ENCODE results near the gene RPL22L1. TPM values are rescaled to one million over a fixed set of nuclear protein-coding genes. Genes with fewer than 3 reads are reported as not detected.
"Not testable (repeated sequence)": the region's sequence is repeated elsewhere in the genome, so short reads cannot be mapped to it uniquely, and the experiment has no call there.

RPL22L1 gene
- total RNA-seq, 1 donor from 2014 or later = 95.6 TPM

DNA sequence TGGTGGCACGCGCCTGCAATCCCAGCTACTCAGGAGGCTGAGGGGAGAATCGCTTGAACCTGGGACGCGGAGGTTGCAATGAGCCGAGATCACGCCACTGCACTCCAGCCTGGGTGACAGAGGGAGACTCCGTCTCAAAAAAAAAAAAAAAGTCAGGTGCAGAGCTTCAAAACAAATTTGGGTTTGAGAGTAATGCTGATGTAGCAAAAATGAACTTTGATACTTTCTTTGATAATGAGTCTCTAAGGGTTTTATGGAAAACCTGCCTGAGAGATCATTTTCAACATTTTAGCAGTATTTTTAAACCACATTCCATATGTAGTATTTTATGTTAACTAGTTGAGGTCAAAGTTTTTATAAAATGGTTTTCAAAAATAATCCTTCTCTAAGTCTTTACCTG lies 23.9 kb upstream of the RPL22L1 start:
- Histone ChIP-seq H4K20me1 (ENCODE audit: insufficient read depth, low read length) (no peaks in the 10 kb centered on the region), H2AFZ (ENCODE audit: low read depth, low read length) (no peak overlapping the region), H3K27me3 (ENCODE audit: insufficient read depth, low read length) (no peaks in the 10 kb centered on the region), H3K4me2 (ENCODE audit: low read length) (no peak overlapping the region), H3K9me3 (ENCODE audit: insufficient read depth, low read depth, low read length) (peaks cover 4% of the 10 kb centered on the region), H3K27ac (ENCODE audit: low read depth, low read length) (no peak overlapping the region), H3K4me3 (ENCODE audit: insufficient read depth, low read depth, low read length) (no peak overlapping the region), H3K4me1 (ENCODE audit: insufficient read depth, low read length) (no peaks in the 10 kb centered on the region), H3K9ac (ENCODE audit: low read length) (no peak overlapping the region), H3K79me2 (ENCODE audit: insufficient read depth, low read length) (no peaks in the 10 kb centered on the region), H3K36me3 (ENCODE audit: insufficient read depth, low read length) (no peaks in the 10 kb centered on the region)
- H3K9me3 Mint-ChIP-seq (ENCODE audit: unreplicated experiment) = peaks cover 13% of the 10 kb centered on the region
- no peak overlapping the region for H3K4me3 Mint-ChIP-seq (ENCODE audit: unreplicated experiment)
- DNase-seq (ENCODE audit: low read depth) = no peak
- no peaks in the 10 kb centered on the region for H3K27me3 Mint-ChIP-seq (ENCODE audit: low read depth, unreplicated experiment)
- no peak for FAIRE-seq
- no peak for TF ChIP-seq EZH2 (IDR thresholded peaks at IDR 0.05; ENCODE audit: insufficient read depth, low read length)
- TF ChIP-seq, protein P1, sequence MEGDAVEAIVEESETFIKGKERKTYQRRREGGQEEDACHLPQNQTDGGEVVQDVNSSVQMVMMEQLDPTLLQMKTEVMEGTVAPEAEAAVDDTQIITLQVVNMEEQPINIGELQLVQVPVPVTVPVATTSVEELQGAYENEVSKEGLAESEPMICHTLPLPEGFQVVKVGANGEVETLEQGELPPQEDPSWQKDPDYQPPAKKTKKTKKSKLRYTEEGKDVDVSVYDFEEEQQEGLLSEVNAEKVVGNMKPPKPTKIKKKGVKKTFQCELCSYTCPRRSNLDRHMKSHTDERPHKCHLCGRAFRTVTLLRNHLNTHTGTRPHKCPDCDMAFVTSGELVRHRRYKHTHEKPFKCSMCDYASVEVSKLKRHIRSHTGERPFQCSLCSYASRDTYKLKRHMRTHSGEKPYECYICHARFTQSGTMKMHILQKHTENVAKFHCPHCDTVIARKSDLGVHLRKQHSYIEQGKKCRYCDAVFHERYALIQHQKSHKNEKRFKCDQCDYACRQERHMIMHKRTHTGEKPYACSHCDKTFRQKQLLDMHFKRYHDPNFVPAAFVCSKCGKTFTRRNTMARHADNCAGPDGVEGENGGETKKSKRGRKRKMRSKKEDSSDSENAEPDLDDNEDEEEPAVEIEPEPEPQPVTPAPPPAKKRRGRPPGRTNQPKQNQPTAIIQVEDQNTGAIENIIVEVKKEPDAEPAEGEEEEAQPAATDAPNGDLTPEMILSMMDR (IDR thresholded peaks at IDR 0.05; ENCODE audit: insufficient read depth, low read depth, low read length) = no peak
- H3K4me1 Mint-ChIP-seq (ENCODE audit: low read depth, unreplicated experiment) = no peaks in the 10 kb centered on the region
- H3K27ac Mint-ChIP-seq (ENCODE audit: unreplicated experiment) = no peak overlapping the region
- H3K36me3 Mint-ChIP-seq (ENCODE audit: low read depth, unreplicated experiment) = peaks cover 13% of the 10 kb centered on the region

DNA sequence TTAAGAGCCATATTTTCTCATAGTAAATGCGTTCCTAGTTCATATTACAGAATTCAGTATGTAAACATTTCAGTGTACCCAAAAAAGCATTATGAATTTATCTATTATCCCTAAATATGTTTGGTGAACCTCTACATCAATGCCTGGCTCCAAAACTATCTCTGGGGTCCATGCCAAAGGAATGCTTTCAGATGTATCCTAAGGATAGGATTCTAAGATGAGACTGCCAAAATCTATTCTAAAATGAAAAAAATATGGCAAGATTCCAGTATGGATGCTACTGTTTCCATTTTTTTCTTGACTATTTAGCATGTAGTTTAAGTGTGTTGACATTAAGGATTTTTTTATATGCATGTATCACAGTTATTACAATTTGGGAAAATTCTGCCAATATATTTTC lies 19.6 kb upstream of the RPL22L1 start:
- DNase-seq (ENCODE audit: low read depth) (no peak), FAIRE-seq (no peak)
- H3K4me1 ChIP-seq (ENCODE audit: insufficient read depth, low read length) = no peaks in the 10 kb centered on the region
- H3K4me1 Mint-ChIP-seq (ENCODE audit: low read depth, unreplicated experiment) = no peaks in the 10 kb centered on the region
- no peaks in the 10 kb centered on the region for H3K27me3 Mint-ChIP-seq (ENCODE audit: low read depth, unreplicated experiment)
- no peak overlapping the region for H3K9ac ChIP-seq (ENCODE audit: low read length)
- no peak overlapping the region for H3K27ac Mint-ChIP-seq (ENCODE audit: unreplicated experiment)
- H3K4me2 ChIP-seq (ENCODE audit: low read length) = no peak overlapping the region
- H3K4me3 Mint-ChIP-seq (ENCODE audit: unreplicated experiment) = no peak overlapping the region
- no peak overlapping the region for H3K4me3 ChIP-seq (ENCODE audit: insufficient read depth, low read depth, low read length)
- no peaks in the 10 kb centered on the region for H3K27me3 ChIP-seq (ENCODE audit: insufficient read depth, low read length)
- H3K36me3 Mint-ChIP-seq (ENCODE audit: low read depth, unreplicated experiment) = no peaks in the 10 kb centered on the region
- no peaks in the 10 kb centered on the region for H3K9me3 ChIP-seq (ENCODE audit: insufficient read depth, low read depth, low read length)
- H3K79me2 ChIP-seq (ENCODE audit: insufficient read depth, low read length) = no peaks in the 10 kb centered on the region
- no peak for TF ChIP-seq EZH2 (IDR thresholded peaks at IDR 0.05; ENCODE audit: insufficient read depth, low read length)
- TF ChIP-seq, protein P1 (IDR thresholded peaks at IDR 0.05; ENCODE audit: insufficient read depth, low read depth, low read length) = no peak
- no peak overlapping the region for H2AFZ ChIP-seq (ENCODE audit: low read depth, low read length)
- H3K9me3 Mint-ChIP-seq (ENCODE audit: unreplicated experiment) = peaks cover under 1% of the 10 kb centered on the region
- no peaks in the 10 kb centered on the region for H3K36me3 ChIP-seq (ENCODE audit: insufficient read depth, low read length)
- H3K27ac ChIP-seq (ENCODE audit: low read depth, low read length) = no peak overlapping the region
- H4K20me1 ChIP-seq (ENCODE audit: insufficient read depth, low read length) = no peaks in the 10 kb centered on the region

DNA sequence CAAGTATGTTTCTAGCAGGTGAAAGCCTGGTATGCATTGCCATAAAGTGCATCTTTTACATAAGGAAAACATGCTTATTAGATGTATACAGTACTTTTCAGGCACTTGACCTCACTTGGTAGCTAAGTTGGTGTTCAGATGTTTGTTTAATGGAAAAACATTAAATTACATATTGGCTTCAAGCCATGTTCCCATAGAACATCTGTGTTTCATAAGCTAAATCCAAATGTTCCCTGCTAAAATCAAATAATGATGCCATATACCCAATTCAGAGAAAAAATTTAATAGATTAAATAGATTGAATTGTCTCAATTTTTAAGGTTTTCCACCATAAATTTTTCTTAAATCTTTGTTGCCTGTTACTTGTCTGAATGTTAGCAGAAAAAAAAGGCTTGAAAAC lies 19.1 kb upstream of the RPL22L1 start:
- H3K36me3 ChIP-seq (ENCODE audit: insufficient read depth, low read length) = no peaks in the 10 kb centered on the region
- no peak overlapping the region for H3K4me2 ChIP-seq (ENCODE audit: low read length)
- no peaks in the 10 kb centered on the region for H3K4me1 Mint-ChIP-seq (ENCODE audit: low read depth, unreplicated experiment)
- no peak for DNase-seq (ENCODE audit: low read depth)
- no peaks in the 10 kb centered on the region for H3K9me3 ChIP-seq (ENCODE audit: insufficient read depth, low read depth, low read length)
- H2AFZ ChIP-seq (ENCODE audit: low read depth, low read length) = no peak overlapping the region
- H3K79me2 ChIP-seq (ENCODE audit: insufficient read depth, low read length) = no peaks in the 10 kb centered on the region
- H3K27ac ChIP-seq (ENCODE audit: low read depth, low read length) = no peak overlapping the region
- no peaks in the 10 kb centered on the region for H3K27me3 ChIP-seq (ENCODE audit: insufficient read depth, low read length)
- H3K4me3 Mint-ChIP-seq (ENCODE audit: unreplicated experiment) = no peak overlapping the region
- no peak overlapping the region for H3K4me3 ChIP-seq (ENCODE audit: insufficient read depth, low read depth, low read length)
- no peak for TF ChIP-seq EZH2 (IDR thresholded peaks at IDR 0.05; ENCODE audit: insufficient read depth, low read length)
- TF ChIP-seq, protein P1 (IDR thresholded peaks at IDR 0.05; ENCODE audit: insufficient read depth, low read depth, low read length) = no peak
- no peak overlapping the region for H3K27ac Mint-ChIP-seq (ENCODE audit: unreplicated experiment)
- H3K9ac ChIP-seq (ENCODE audit: low read length) = no peak overlapping the region
- H3K9me3 Mint-ChIP-seq (ENCODE audit: unreplicated experiment) = peaks cover 4% of the 10 kb centered on the region
- H3K4me1 ChIP-seq (ENCODE audit: insufficient read depth, low read length) = no peaks in the 10 kb centered on the region
- H4K20me1 ChIP-seq (ENCODE audit: insufficient read depth, low read length) = no peaks in the 10 kb centered on the region
- FAIRE-seq = no peak
- no peaks in the 10 kb centered on the region for H3K36me3 Mint-ChIP-seq (ENCODE audit: low read depth, unreplicated experiment)
- no peaks in the 10 kb centered on the region for H3K27me3 Mint-ChIP-seq (ENCODE audit: low read depth, unreplicated experiment)

DNA sequence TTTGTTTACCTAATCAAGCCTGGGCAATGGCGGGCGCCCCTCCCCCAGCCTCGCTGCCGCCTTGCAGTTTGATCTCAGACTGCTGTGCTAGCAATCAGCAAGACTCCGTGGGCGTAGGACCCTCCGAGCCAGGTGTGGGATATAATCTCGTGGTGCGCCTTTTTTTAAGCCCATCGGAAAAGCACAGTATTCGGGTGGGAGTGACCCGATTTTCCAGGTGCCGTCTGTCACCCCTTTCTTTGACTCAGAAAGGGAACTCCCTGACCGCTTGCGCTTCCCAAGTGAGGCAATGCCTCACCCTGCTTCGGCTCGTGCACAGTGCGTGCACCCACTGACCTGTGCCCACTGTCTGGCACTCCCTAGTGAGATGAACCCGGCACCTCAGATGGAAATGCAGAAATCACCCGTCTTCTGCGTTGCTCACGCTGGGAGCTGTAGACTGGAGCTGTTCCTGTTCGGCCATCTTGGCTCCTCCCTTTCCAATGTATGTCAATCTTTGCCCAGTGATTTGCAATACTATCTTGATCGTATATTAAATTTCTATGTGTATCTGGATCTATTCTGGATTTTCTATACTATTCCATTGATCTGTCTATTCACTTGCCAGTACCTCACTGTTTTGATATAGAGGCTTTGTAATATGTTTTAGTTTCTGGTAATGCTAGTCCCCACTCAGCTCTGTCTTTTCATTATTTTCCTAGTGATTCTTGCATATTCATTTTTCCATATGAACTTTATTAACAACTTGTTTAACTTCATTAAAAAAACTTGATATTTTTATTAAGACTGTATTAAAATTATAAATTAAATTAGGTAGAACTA lies 14.3 kb upstream of the RPL22L1 start:
- not testable (repeated sequence) for DNase-seq (ENCODE audit: low read depth); H3K4me1 ChIP-seq (ENCODE audit: insufficient read depth, low read length); H4K20me1 ChIP-seq (ENCODE audit: insufficient read depth, low read length); H3K9ac ChIP-seq (ENCODE audit: low read length); H3K27ac Mint-ChIP-seq (ENCODE audit: unreplicated experiment); H3K27ac ChIP-seq (ENCODE audit: low read depth, low read length); H3K36me3 ChIP-seq (ENCODE audit: insufficient read depth, low read length); H3K4me3 ChIP-seq (ENCODE audit: insufficient read depth, low read depth, low read length); H3K4me3 Mint-ChIP-seq (ENCODE audit: unreplicated experiment); H3K4me2 ChIP-seq (ENCODE audit: low read length); H3K79me2 ChIP-seq (ENCODE audit: insufficient read depth, low read length); H3K9me3 Mint-ChIP-seq (ENCODE audit: unreplicated experiment); H3K27me3 ChIP-seq (ENCODE audit: insufficient read depth, low read length); FAIRE-seq; H3K9me3 ChIP-seq (ENCODE audit: insufficient read depth, low read depth, low read length); H3K36me3 Mint-ChIP-seq (ENCODE audit: low read depth, unreplicated experiment); H3K4me1 Mint-ChIP-seq (ENCODE audit: low read depth, unreplicated experiment); H3K27me3 Mint-ChIP-seq (ENCODE audit: low read depth, unreplicated experiment); H2AFZ ChIP-seq (ENCODE audit: low read depth, low read length)
